Peyer's patch (tissue), 4 donors: ENCODE results near the gene TMC3. TPM values are rescaled to one million over a fixed set of nuclear protein-coding genes. Genes with fewer than 3 reads are reported as not detected.

Experiments used
- DNase-seq, 3 donors: peaks; one replicate each; pipeline ENCODE4 v3.0.0-alpha.2; 2017 to 2019
- H3K27ac ChIP-seq, 4 donors: fragments of 200-600 bp; sonication (generic); one replicate each; pipeline ENCODE4 v1.5.1; 2016 to 2019
- H3K27me3 ChIP-seq, 2 donors: fragments of 200-600 bp; sonication (generic); one replicate each; pipeline ENCODE4 v1.5.1; 2019
- H3K36me3 ChIP-seq, 3 donors: fragments of 200-600 bp; sonication (generic); one replicate each; pipeline ENCODE4 v1.5.1; 2016 to 2019
- H3K4me1 ChIP-seq, 4 donors: fragments of 200-600 bp; sonication (generic); one replicate each; pipeline ENCODE4 v1.5.1; 2016 to 2019
- H3K4me3 ChIP-seq, 4 donors: fragments of 200-600 bp; sonication (generic); 1 replicate in 3 of 4; 2 replicates in 1 of 4; pipeline ENCODE4 v1.5.1; 2016 to 2019; ENCODE audit warnings: mild to moderate bottlenecking in 1 of 4
- H3K9me3 ChIP-seq, 4 donors: fragments of 200-600 bp; sonication (generic); one replicate each; pipeline ENCODE4 v1.5.1; 2016 to 2019; ENCODE audit warnings: mild to moderate bottlenecking in 1 of 4
- POLR2A ChIP-seq, 2 donors: fragments of 450-650 bp; IDR thresholded peaks; one replicate each; pipeline ENCODE4 v1.5.1; 2017; ENCODE audit warnings: antibody characterized with exemption in 2 of 2, mild to moderate bottlenecking in 2 of 2, moderate library complexity in 2 of 2
- total RNA-seq, 4 donors: library from RNA; depleted of rRNA; stranded (reverse); fragments of >200 nt; gene quantifications; one replicate each; pipeline ENCODE4 v1.1.0, GENCODE V29; 2016
- TF ChIP-seq, protein P1 (sequence below), 6 experiments: fragments of 450-650 bp in 4 of 6; fragments of 200-600 bp in 2 of 6; sonication (generic) in 1 of 6; IDR thresholded peaks; one replicate each; pipeline ENCODE4 v1.5.1; 2017 to 2019; ENCODE audit warnings: antibody characterized with exemption in 6 of 6, mild to moderate bottlenecking in 3 of 6, moderate library complexity in 1 of 6

Gene TMC3
- total RNA-seq, 4 donors from 2014 or later: not detected

DNA sequence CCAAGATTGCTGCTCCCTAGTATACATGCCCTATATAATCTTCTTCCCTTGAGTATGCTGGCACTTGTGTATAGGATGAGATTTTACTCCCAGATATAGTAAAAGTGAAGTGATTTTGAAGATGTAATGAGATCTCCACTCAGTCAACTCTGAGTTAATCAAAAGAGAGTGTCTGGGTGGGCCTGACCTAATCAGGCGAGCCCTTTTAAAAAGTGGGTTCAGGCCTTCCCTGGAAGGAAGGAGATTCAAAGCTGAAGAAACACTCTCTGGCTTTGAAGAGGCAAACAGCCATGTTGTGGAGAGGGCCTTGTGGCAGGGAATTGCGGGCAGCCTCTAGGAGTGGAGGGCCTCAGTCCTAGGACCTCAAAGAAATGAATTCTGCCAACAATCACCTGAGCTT lies 44.6 kb downstream of the TMC3 start:
- TF ChIP-seq, protein P1, sequence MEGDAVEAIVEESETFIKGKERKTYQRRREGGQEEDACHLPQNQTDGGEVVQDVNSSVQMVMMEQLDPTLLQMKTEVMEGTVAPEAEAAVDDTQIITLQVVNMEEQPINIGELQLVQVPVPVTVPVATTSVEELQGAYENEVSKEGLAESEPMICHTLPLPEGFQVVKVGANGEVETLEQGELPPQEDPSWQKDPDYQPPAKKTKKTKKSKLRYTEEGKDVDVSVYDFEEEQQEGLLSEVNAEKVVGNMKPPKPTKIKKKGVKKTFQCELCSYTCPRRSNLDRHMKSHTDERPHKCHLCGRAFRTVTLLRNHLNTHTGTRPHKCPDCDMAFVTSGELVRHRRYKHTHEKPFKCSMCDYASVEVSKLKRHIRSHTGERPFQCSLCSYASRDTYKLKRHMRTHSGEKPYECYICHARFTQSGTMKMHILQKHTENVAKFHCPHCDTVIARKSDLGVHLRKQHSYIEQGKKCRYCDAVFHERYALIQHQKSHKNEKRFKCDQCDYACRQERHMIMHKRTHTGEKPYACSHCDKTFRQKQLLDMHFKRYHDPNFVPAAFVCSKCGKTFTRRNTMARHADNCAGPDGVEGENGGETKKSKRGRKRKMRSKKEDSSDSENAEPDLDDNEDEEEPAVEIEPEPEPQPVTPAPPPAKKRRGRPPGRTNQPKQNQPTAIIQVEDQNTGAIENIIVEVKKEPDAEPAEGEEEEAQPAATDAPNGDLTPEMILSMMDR (IDR thresholded peaks at IDR 0.05): no peak
- no peak for TF ChIP-seq POLR2A (IDR thresholded peaks at IDR 0.05)
- Histone ChIP-seq H3K4me3 (no peak overlapping the region), H3K9me3 (no peaks in the 10 kb centered on the region), H3K4me1 (peaks cover 0 to 5% (median 0%) of the 10 kb centered on the region in 4 donors), H3K27ac (no peak overlapping the region), H3K36me3 (no peaks in the 10 kb centered on the region), H3K27me3 (no peaks in the 10 kb centered on the region)
- DNase-seq: no peak

DNA sequence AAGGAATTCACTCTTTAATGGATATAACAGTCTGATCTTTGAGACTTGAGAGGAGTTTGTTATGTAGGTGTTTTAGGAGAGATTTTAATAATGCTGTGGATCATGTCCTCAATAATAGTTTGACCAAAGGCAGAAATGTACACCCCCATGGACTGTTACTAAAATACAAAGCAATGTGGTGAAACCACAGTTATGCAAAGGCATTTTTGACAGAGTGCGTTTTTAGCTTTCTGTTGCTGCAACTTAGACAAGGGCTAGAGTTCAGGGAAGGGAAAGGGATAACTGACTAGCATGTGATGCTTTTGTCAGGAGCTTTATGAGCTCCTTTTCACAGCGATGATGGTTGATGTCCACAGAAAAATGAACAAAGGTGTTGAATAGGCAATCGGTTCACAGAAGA lies 46.5 kb downstream of the TMC3 start:
- no peaks in the 10 kb centered on the region for H3K27me3 ChIP-seq
- no peak for DNase-seq
- H3K4me1 ChIP-seq: peaks cover 0 to 6% (median 0%) of the 10 kb centered on the region in 4 donors
- TF ChIP-seq, protein P1 (IDR thresholded peaks at IDR 0.05): no peak
- TF ChIP-seq POLR2A (IDR thresholded peaks at IDR 0.05): no peak
- H3K36me3 ChIP-seq: no peaks in the 10 kb centered on the region
- no peak overlapping the region for H3K27ac ChIP-seq
- H3K9me3 ChIP-seq: no peaks in the 10 kb centered on the region
- no peak overlapping the region for H3K4me3 ChIP-seq

DNA sequence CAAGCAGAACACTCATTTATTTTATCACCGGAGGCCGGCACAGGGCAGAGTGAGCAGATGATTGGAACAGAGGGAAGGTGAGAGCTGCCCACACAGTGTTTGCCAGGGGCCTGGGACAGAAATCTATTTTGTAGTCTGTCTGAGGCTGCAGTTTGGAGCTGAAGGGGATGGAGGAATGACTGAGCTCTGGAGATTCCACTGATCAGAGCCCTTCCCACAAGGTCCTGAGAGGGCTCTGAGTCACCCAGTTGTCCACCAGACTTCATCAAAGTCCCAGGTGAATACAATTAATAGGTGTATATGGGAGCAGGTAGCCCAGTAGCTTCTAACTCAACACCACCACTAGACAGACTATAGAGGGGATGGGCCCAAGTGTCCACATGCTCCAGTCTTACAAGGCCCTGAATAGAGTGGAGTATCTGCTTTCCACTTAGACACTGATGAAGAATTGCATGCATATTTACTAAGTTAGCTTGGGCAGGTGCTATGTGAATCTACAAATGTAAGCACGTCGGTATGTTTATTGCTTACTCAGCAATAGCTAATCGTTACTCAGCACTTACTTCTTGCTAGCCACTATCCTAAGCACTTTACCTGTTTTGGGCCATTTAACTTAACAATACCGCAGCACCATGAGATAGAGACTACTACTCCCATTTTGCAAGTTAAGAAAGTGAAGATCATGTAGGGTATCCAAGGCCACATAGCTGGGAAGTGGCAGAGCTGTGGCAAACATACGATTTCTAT lies 47.4 kb downstream of the TMC3 start:
- H3K36me3 ChIP-seq: no peaks in the 10 kb centered on the region
- H3K4me3 ChIP-seq: no peak overlapping the region
- H3K9me3 ChIP-seq: no peaks in the 10 kb centered on the region
- TF ChIP-seq, protein P1 (IDR thresholded peaks at IDR 0.05): no peak
- TF ChIP-seq POLR2A (IDR thresholded peaks at IDR 0.05): no peak
- no peak overlapping the region for H3K27ac ChIP-seq
- DNase-seq: no peak
- no peaks in the 10 kb centered on the region for H3K27me3 ChIP-seq
- H3K4me1 ChIP-seq: peaks cover 0 to 12% (median 0%) of the 10 kb centered on the region in 4 donors

DNA sequence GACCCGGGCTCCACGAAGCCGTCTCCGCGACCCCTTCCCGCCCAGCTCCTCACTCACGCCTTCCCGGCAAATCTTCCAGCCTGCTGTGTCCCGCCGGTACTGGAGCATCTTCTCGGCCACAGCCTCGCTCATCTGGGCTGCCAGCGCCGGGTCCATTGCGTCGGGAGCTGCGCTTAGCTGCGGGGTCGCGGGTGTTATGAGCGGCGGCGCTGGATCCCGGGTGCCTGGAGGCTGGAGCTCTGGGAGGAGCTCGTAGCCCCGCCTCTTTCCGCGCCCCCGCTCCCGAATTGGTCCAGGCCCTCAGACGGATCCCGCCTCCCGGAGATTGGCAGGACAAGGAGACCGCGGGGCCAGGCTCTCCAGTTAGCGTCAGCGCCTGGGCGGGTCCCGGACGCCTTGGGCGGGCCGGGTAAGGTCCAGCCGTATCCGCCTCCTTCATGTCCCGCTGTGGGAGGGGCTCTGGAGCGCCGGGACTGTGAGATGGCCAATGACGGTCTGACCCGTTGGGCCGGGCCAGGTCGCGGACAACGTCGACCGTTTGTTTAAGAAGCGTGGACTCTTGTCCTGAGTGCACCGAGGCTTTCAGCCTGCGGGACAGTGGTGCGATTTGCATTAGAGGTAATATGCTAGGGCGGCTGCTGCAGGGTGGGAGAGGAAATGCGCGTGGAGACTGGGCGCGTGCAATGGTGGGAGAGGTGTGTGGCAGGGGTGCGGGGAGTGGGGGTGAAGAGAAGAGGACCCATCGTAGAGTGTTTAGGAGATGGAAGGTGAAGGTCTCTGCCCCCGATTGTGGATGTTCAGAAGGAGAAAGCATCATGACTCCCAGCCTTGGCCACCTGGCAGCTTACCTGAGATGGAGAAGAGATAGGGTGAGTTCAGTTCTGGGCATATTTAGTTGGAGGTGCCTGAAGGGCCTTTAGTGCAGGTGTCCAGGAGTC lies 49.8 kb downstream of the TMC3 start, which contains the start of gene STARD5:
Gene STARD5 (minus strand): TSS at position 198 of the 938 bp plus-strand sequence. CDS start 42 bp downstream, at position 156.
- DNase-seq: peak; percentile 99 to 100 (median 99)
- peaks cover 0 to 10% (median 0%) of the 10 kb centered on the region in 3 donors for H3K36me3 ChIP-seq
- H3K4me3 ChIP-seq: peak within 1 kb of the TSS; percentile 70 to 89 (median 84)
- peak within 1 kb of the TSS; percentile 78 to 93 (median 84) for H3K27ac ChIP-seq
- no peaks in the 10 kb centered on the region for H3K27me3 ChIP-seq
- no peaks in the 10 kb centered on the region for H3K9me3 ChIP-seq
- TF ChIP-seq, protein P1 (IDR thresholded peaks at IDR 0.05): peak in 1 of 6 experiments; percentile 7
- peak; percentile 94 for TF ChIP-seq POLR2A (IDR thresholded peaks at IDR 0.05)
- H3K4me1 ChIP-seq: peaks cover 0 to 12% (median 0%) of the 10 kb centered on the region in 4 donors

DNA sequence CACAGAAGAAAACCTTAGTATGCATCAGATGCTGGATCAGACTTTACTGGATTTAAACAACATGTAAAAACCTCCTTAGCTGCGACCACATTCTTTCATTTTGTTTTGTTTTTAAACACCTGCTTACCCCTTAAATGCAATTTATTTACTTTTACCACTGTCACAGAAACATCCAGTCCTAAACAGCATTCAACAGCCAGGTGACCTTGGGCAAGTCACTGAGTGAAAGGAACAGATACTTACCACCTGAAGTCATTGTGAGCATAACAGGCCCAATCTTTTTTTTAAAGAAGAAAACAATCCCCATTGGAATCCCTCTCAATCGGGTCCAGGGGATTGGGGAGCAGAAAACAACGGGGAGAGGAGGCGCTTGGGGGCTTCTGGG lies 50.5 kb downstream of the TMC3 start:
- H3K9me3 ChIP-seq: no peaks in the 10 kb centered on the region
- no peak for DNase-seq
- no peaks in the 10 kb centered on the region for H3K27me3 ChIP-seq
- H3K36me3 ChIP-seq: peaks cover 0 to 16% (median 0%) of the 10 kb centered on the region in 3 donors
- peak overlapping the region; percentile 70 to 89 (median 84) for H3K4me3 ChIP-seq
- peak overlapping the region; percentile 78 to 93 (median 84) for H3K27ac ChIP-seq
- TF ChIP-seq, protein P1 (IDR thresholded peaks at IDR 0.05): no peak
- no peak for TF ChIP-seq POLR2A (IDR thresholded peaks at IDR 0.05)
- peaks cover 0 to 12% (median 0%) of the 10 kb centered on the region in 4 donors for H3K4me1 ChIP-seq
